ENCODE measurements around the gene ERF.

Gene ERF

GRCh38 chr19:42206871-42207755 lies 47.8 kb downstream of the ERF start:
- DNase-seq: no peak

GRCh38 chr19:42204664-42205063 lies 50.3 kb downstream of the ERF start:
- DNase-seq: no peak

- no peak for DNase-seq
These were observed 51.2 kb downstream of the ERF start for GRCh38 chr19:42203700-42204099.

GRCh38 chr19:42202290-42202880 lies 52.5 kb downstream of the ERF start:
- no peak for DNase-seq

GRCh38 chr19:42201489-42202289 lies 53.2 kb downstream of the ERF start:
- DNase-seq: no peak

- DNase-seq: no peak
These were observed 54.7 kb downstream of the ERF start for GRCh38 chr19:42200116-42200715.

GRCh38 chr19:42199440-42200115 lies 55.4 kb downstream of the ERF start:
- DNase-seq: no peak

- DNase-seq: no peak
These were observed 56.1 kb downstream of the ERF start for GRCh38 chr19:42198676-42199439.

All from NCI-H774 (cell line).